Naive thymus-derived CD4-positive, alpha-beta T cell (primary cell): ENCODE results near the gene PAX8. TPM values are rescaled to one million over a fixed set of nuclear protein-coding genes. Genes with fewer than 3 reads are reported as not detected.
"Not testable (repeated sequence)": the region's sequence is repeated elsewhere in the genome, so short reads cannot be mapped to it uniquely, and the experiment has no call there.

Source experiments
- ATAC-seq: fragments of 150-1000 bp; cut with Tn5 transposase; 2 replicates; pipeline ENCODE4 v1.10.0; 2021; ENCODE audit warnings: mild to moderate bottlenecking, moderate library complexity
- CTCF ChIA-PET: fragments of 350-600 bp; sonication (Branson Sonifier 250); formaldehyde crosslinking; loops from one replicate; lab custom pipeline; 2021; ENCODE audit warnings: antibody characterized with exemption; lab: Charles Lee
- POLR2A ChIA-PET: fragments of 350-600 bp; sonication (Branson Sonifier 250); formaldehyde crosslinking; loops from one replicate; lab custom pipeline; 2021; ENCODE audit warnings: antibody characterized with exemption, inconsistent platforms; lab: Charles Lee
- DNase-seq, 9 donors: peaks; one replicate each; pipeline versions ENCODE4 v3.0.0 to v3.0.0-alpha.2; 2020 to 2022; ENCODE audit warnings: mixed read lengths in 1 of 9
- H3K27ac ChIP-seq: one replicate; pipeline ENCODE4 v1.7.0; 2013; ENCODE audit warnings: mild to moderate bottlenecking, low read depth, low read length, moderate library complexity
- H3K27me3 ChIP-seq, 2 donors: one replicate each; pipeline ENCODE4 v1.7.0; 2013; ENCODE audit warnings: low read length in 2 of 2, mild to moderate bottlenecking in 2 of 2, moderate library complexity in 2 of 2; ENCODE audit not compliant: control insufficient read depth in 2 of 2, insufficient read depth in 2 of 2
- H3K36me3 ChIP-seq, 3 experiments: 1 replicate in 2 of 3; 2 replicates in 1 of 3; pipeline ENCODE4 v1.7.0; 2013; ENCODE audit warnings: low read length in 3 of 3, mild to moderate bottlenecking in 3 of 3, moderate library complexity in 1 of 3; ENCODE audit not compliant: insufficient read depth in 3 of 3, control insufficient read depth in 2 of 3
- H3K4me1 ChIP-seq, 2 donors: one replicate each; pipeline ENCODE4 v1.7.0; 2013; ENCODE audit warnings: low read length in 2 of 2, mild to moderate bottlenecking in 2 of 2, moderate library complexity in 1 of 2; ENCODE audit not compliant: control insufficient read depth in 2 of 2, insufficient read depth in 2 of 2
- H3K4me3 ChIP-seq: 2 replicates; pipeline ENCODE4 v1.7.0; 2013; ENCODE audit warnings: mild to moderate bottlenecking, low read length
- H3K9me3 ChIP-seq, 3 experiments: 1 replicate in 2 of 3; 2 replicates in 1 of 3; pipeline ENCODE4 v1.7.0; 2013; ENCODE audit warnings: low read length in 3 of 3; ENCODE audit not compliant: control insufficient read depth in 2 of 3
- H3K27ac Mint-ChIP-seq, 9 donors: one replicate each; pipeline ENCODE4 v1.8.0; 2020 to 2022; ENCODE audit warnings: mixed read lengths in 9 of 9, mild to moderate bottlenecking in 8 of 9, moderate library complexity in 5 of 9, inconsistent platforms in 2 of 9
- H3K27me3 Mint-ChIP-seq, 5 donors: one replicate each; pipeline ENCODE4 v1.8.0; 2021 to 2022; ENCODE audit warnings: mixed read lengths in 5 of 5, mild to moderate bottlenecking in 1 of 5
- H3K36me3 Mint-ChIP-seq, 5 donors: one replicate each; pipeline ENCODE4 v1.8.0; 2020 to 2022; ENCODE audit warnings: mixed read lengths in 5 of 5, mild to moderate bottlenecking in 3 of 5, inconsistent platforms in 1 of 5
- H3K4me1 Mint-ChIP-seq, 7 donors: one replicate each; pipeline ENCODE4 v1.8.0; 2020 to 2022; ENCODE audit warnings: mixed read lengths in 7 of 7, mild to moderate bottlenecking in 3 of 7, inconsistent platforms in 1 of 7
- H3K4me3 Mint-ChIP-seq, 10 donors: one replicate each; pipeline ENCODE4 v1.8.0; 2020 to 2022; ENCODE audit warnings: mild to moderate bottlenecking in 10 of 10, mixed read lengths in 10 of 10, moderate library complexity in 6 of 10, inconsistent platforms in 2 of 10
- H3K9me3 Mint-ChIP-seq, 11 donors: one replicate each; pipeline ENCODE4 v1.8.0; 2020 to 2022; ENCODE audit warnings: mixed read lengths in 11 of 11, mild to moderate bottlenecking in 4 of 11, inconsistent platforms in 1 of 11, moderate library complexity in 1 of 11
- intact Hi-C, 2 donors: fragments of 100-400 bp; cut with micrococcal nuclease; formaldehyde crosslinking; loops; one replicate each; pipeline ENCODE4 v1.15.1; 2023
- polyA plus RNA-seq, 2 donors: library from polyadenylated mRNA; unstranded; fragments of 300-500 nt; fragmentation: Illumina TruSeq; gene quantifications; one replicate each; pipeline ENCODE4 v1.2.3, GENCODE V29; 2021
- total RNA-seq, 6 experiments: library from RNA in 5 of 6; stranded (reverse) in 5 of 6; gene quantifications; 1 replicate in 5 of 6; 2 replicates in 1 of 6; pipeline ENCODE4 v1.2.3 and lab custom pipeline; 2021 to 2026

PAX8 gene
- total and polyA plus RNA-seq, 7 experiments from 2014 or later = 0.09 to 1.5 (median 1.2) TPM

GRCh38 chr2:113308784-113309183 is 30.1 kb upstream of the PAX8 start:
- H3K27ac ChIP-seq, H3K4me3 ChIP-seq, H3K9me3 Mint-ChIP-seq, H3K36me3 ChIP-seq, H3K36me3 Mint-ChIP-seq, ATAC-seq, H3K4me1 ChIP-seq, H3K4me1 Mint-ChIP-seq, H3K4me3 Mint-ChIP-seq, H3K27ac Mint-ChIP-seq, DNase-seq, CTCF ChIA-PET, H3K27me3 ChIP-seq, intact Hi-C loops, H3K9me3 ChIP-seq: not testable (repeated sequence)
- POLR2A ChIA-PET = interaction anchor here (1.6 kb wide), 1 partner anchor 14 kb away, joined by 3 read pairs; no protein-coding TSS in a partner anchor
- H3K27me3 Mint-ChIP-seq = peaks cover 4 to 37% (median 9%) of the 10 kb centered on the region in 5 donors

GRCh38 chr2:113306207-113306606 is 27.5 kb upstream of the PAX8 start:
- H3K27ac Mint-ChIP-seq, H3K36me3 ChIP-seq, H3K27me3 ChIP-seq, H3K36me3 Mint-ChIP-seq, H3K4me1 ChIP-seq, H3K9me3 Mint-ChIP-seq, H3K4me3 ChIP-seq, H3K4me1 Mint-ChIP-seq, intact Hi-C loops, DNase-seq, ATAC-seq, H3K4me3 Mint-ChIP-seq, H3K27ac ChIP-seq, H3K9me3 ChIP-seq, POLR2A ChIA-PET: not testable (repeated sequence)
- CTCF ChIA-PET = interaction anchor here (0.6 kb wide), 1 partner anchor 101 kb away, joined by 3 read pairs; no protein-coding TSS in a partner anchor
- peaks cover 4 to 31% (median 9%) of the 10 kb centered on the region in 5 donors for H3K27me3 Mint-ChIP-seq

- peaks cover 4 to 31% (median 9%) of the 10 kb centered on the region in 5 donors for H3K27me3 Mint-ChIP-seq
- H3K9me3 ChIP-seq, POLR2A ChIA-PET, H3K4me3 Mint-ChIP-seq, H3K4me3 ChIP-seq, H3K4me1 ChIP-seq, H3K27me3 ChIP-seq, H3K9me3 Mint-ChIP-seq, H3K27ac Mint-ChIP-seq, H3K36me3 ChIP-seq, DNase-seq, ATAC-seq, intact Hi-C loops, H3K27ac ChIP-seq, H3K4me1 Mint-ChIP-seq, H3K36me3 Mint-ChIP-seq: not testable (repeated sequence)
- CTCF ChIA-PET = interaction anchor here (0.6 kb wide), 1 partner anchor 101 kb away, joined by 3 read pairs; no protein-coding TSS in a partner anchor
Observed at GRCh38 chr2:113305749-113306148, 27.0 kb upstream of the PAX8 start.

GRCh38 chr2:113305146-113305545 is 26.4 kb upstream of the PAX8 start:
- no peaks in the 10 kb centered on the region for H3K27me3 ChIP-seq
- H3K27ac ChIP-seq = no peak overlapping the region
- H3K4me1 Mint-ChIP-seq = no peaks in the 10 kb centered on the region
- no peaks in the 10 kb centered on the region for H3K36me3 Mint-ChIP-seq
- no peaks in the 10 kb centered on the region for H3K9me3 ChIP-seq
- H3K4me1 ChIP-seq = no peaks in the 10 kb centered on the region
- no peaks in the 10 kb centered on the region for H3K9me3 Mint-ChIP-seq
- peaks cover 4 to 31% (median 9%) of the 10 kb centered on the region in 5 donors for H3K27me3 Mint-ChIP-seq
- H3K4me3 ChIP-seq = no peak overlapping the region
- intact Hi-C loops = no loop called here
- ChIA-PET POLR2A (no interaction called here), CTCF (no interaction called here)
- no peaks in the 10 kb centered on the region for H3K36me3 ChIP-seq
- no peak for DNase-seq
- no peak overlapping the region for H3K27ac Mint-ChIP-seq
- H3K4me3 Mint-ChIP-seq = no peak overlapping the region
- no peak for ATAC-seq

GRCh38 chr2:113304702-113305101 is 26.0 kb upstream of the PAX8 start:
- CTCF ChIA-PET = no interaction called here
- ATAC-seq = no peak

GRCh38 chr2:113302216-113302980 is 23.7 kb upstream of the PAX8 start:
- H3K4me3 ChIP-seq, H3K4me3 Mint-ChIP-seq, H3K27ac Mint-ChIP-seq, H3K9me3 Mint-ChIP-seq, H3K36me3 Mint-ChIP-seq, H3K4me1 ChIP-seq, intact Hi-C loops, CTCF ChIA-PET, H3K4me1 Mint-ChIP-seq, ATAC-seq, DNase-seq, H3K9me3 ChIP-seq, H3K27ac ChIP-seq, H3K27me3 ChIP-seq, H3K36me3 ChIP-seq: not testable (repeated sequence)
- POLR2A ChIA-PET = interaction anchor here (0.6 kb wide), 1 partner anchor 64 kb away, joined by 3 read pairs; no protein-coding TSS in a partner anchor
- peaks cover 0 to 14% (median 0%) of the 10 kb centered on the region in 5 donors for H3K27me3 Mint-ChIP-seq

More at GRCh38 chr2:113304702-113305101, 26.0 kb upstream of the PAX8 start:
- peak overlapping the region in 1 of 9 donors; percentile 29 for H3K27ac Mint-ChIP-seq
- H3K4me3 ChIP-seq = no peak overlapping the region
- H3K27ac ChIP-seq = no peak overlapping the region
- H3K36me3 ChIP-seq = no peaks in the 10 kb centered on the region
- intact Hi-C loops = no loop called here
- H3K9me3 Mint-ChIP-seq = no peaks in the 10 kb centered on the region
- peaks cover 4 to 31% (median 9%) of the 10 kb centered on the region in 5 donors for H3K27me3 Mint-ChIP-seq
- no peaks in the 10 kb centered on the region for H3K9me3 ChIP-seq
- POLR2A ChIA-PET = no interaction called here
- H3K4me1 ChIP-seq = no peaks in the 10 kb centered on the region
- H3K36me3 Mint-ChIP-seq = no peaks in the 10 kb centered on the region
- DNase-seq = no peak
- no peak overlapping the region for H3K4me3 Mint-ChIP-seq
- H3K4me1 Mint-ChIP-seq = no peaks in the 10 kb centered on the region
- H3K27me3 ChIP-seq = no peaks in the 10 kb centered on the region

GRCh38 chr2:113300281-113300680 is 21.6 kb upstream of the PAX8 start:
- POLR2A ChIA-PET = no interaction called here
- CTCF ChIA-PET = no interaction called here
- H3K4me3 ChIP-seq = no peak overlapping the region
- H3K4me3 Mint-ChIP-seq = no peak overlapping the region
- no peak overlapping the region for H3K27ac Mint-ChIP-seq
- intact Hi-C loops = no loop called here
- H3K27me3 ChIP-seq = no peaks in the 10 kb centered on the region
- H3K9me3 ChIP-seq = no peaks in the 10 kb centered on the region
- peaks cover 0 to 7% (median 0%) of the 10 kb centered on the region in 7 donors for H3K4me1 Mint-ChIP-seq
- H3K27ac ChIP-seq = no peak overlapping the region
- no peaks in the 10 kb centered on the region for H3K36me3 ChIP-seq
- DNase-seq = no peak
- no peaks in the 10 kb centered on the region for H3K4me1 ChIP-seq
- H3K27me3 Mint-ChIP-seq = peaks cover 0 to 19% (median 0%) of the 10 kb centered on the region in 5 donors
- peaks cover 0 to 2% (median 0%) of the 10 kb centered on the region in 11 donors for H3K9me3 Mint-ChIP-seq
- H3K36me3 Mint-ChIP-seq = no peaks in the 10 kb centered on the region
- ATAC-seq = no peak
